ENCODE results near the gene DDX59. TPM values are rescaled to one million over a fixed set of nuclear protein-coding genes. Genes with fewer than 3 reads are reported as not detected.

The DDX59 gene
- total RNA-seq, 1 experiment from 2014 or later: 18.8 TPM

GRCh38 chr1:200629876-200630514 is 39.7 kb downstream of the DDX59 start:
- DNase-seq (ENCODE audit: low spot score): no peak

- DNase-seq (ENCODE audit: low spot score): no peak
Observed at GRCh38 chr1:200628223-200628881, 41.4 kb downstream of the DDX59 start.

DNA sequence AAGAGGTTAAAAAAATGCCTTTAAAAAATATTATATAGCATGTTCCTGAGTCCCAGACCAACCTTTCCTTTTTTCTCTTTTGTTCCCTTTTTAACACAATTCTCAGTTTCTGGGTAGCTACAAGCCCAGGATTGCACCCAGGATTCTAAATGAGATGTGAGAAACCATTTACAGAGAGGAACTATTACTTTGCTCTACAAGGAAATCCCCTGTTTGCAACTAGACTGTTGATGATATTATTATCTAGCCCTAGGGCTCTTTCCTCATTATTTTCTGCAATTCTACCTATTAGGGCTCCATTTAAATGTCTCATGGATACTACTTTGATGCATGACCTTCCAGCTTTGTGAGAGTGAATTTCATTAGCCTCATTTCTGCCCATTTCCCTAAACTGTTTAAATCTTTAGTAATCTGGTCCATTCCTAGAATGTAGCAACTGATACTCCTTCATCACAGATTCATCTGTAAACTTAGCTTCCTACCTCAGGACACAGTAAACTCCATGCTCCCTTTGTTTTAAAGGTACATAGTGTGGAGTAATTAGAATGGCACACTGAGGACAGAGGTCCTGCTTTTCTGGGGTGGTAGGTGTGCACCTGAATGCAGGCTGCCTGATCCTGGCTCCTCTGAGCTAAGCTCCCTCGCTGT is 42.0 kb downstream of the DDX59 start:
- DNase-seq (ENCODE audit: low spot score): no peak

DNA sequence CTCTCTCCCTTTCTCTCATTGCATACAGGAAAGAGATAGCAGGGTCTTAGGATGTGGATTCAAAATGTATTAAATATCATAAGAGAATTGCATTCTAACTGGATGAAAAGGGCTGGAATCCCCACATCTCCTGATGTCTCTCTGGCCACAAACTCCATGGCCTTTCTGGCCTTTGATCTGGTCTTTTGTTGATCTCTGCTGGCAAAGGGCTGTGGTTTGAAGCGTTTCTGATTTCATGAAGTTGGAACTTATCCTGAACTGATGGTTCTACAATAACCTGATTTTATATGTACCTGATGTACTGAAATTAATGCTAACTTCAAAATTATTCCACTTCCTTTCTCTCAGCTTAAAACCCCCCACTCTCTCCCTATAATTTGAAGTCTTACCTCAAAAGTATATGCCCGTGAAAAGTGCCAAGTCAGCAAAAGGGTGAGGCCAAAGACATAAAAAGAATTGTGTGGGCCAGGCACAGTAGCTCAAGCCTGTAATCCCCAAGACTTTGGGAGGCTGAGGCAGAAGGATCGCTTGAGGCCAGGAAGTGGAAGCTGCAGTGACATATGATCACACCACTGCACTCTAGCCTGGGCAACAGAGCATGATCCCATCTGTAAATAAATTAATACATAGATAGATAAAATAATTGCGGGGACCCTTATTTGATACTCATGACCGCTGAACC is 42.7 kb downstream of the DDX59 start:
- no peak for DNase-seq (ENCODE audit: low spot score)

DNA sequence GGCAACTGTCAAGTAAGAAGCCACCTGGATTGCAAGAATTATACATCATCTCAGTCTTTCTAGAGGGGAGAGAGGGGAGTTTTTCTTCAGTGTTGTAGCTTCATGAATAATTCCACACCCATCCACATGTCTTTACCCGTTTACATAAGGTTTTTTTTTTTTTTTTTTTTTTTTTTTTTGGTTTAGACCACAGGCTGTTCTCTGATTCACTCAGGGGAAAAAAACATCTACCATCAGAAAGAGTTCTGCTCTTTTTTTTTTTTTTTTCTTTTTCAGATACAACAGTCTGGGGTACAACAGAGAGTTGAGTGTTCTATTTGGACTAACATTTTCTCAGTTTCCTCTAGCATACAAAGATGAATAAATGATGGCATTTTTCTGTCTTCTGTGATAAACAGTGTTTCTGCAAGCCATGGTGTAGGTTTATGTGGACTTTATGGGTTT is 44.3 kb downstream of the DDX59 start:
- DNase-seq (ENCODE audit: low spot score): peak; percentile 25

- no peak for DNase-seq (ENCODE audit: low spot score)
Observed at GRCh38 chr1:200624679-200625335, 44.9 kb downstream of the DDX59 start.

GRCh38 chr1:200620273-200621131 is 49.2 kb downstream of the DDX59 start, which contains the start of gene KIF14:
Gene KIF14 (minus strand): TSS chr1:200620751. CDS start chr1:200618723, 2,028 bp downstream.
- DNase-seq (ENCODE audit: low spot score): peak; percentile 90

GRCh38 chr1:200619894-200620272 is 49.8 kb downstream of the DDX59 start:
- DNase-seq (ENCODE audit: low spot score): no peak

GRCh38 chr1:200610846-200611245 is 58.9 kb downstream of the DDX59 start:
- DNase-seq (ENCODE audit: low spot score): no peak

- DNase-seq (ENCODE audit: low spot score): no peak
Observed at GRCh38 chr1:200602632-200603031, 67.1 kb downstream of the DDX59 start.

Other genes with a start within 250 kb of the DDX59 start
- gene KIF14, start 49.2 kb downstream of the DDX59 start, total RNA-seq (2014; rRNA removed; shearing (Covaris generic)): 10.4 and 13.5 TPM in 2 replicates
- 15.5 and 19.5 TPM in 2 replicates for gene CAMSAP2, start 69.0 kb upstream of the DDX59 start, total RNA-seq (2014; rRNA removed; shearing (Covaris generic))
- gene GPR25, start 203.1 kb upstream of the DDX59 start, total RNA-seq (2014; rRNA removed; shearing (Covaris generic)): not detected in 2 replicates
- 0.55 and 1.1 TPM in 2 replicates for gene INAVA, start 225.0 kb upstream of the DDX59 start, total RNA-seq (2014; rRNA removed; shearing (Covaris generic))

Measured in H4 (cell line).